HG02588 (cell line): ENCODE results near the gene MAPK8IP3.

Source experiments
- ATAC-seq: cut with Tn5 transposase; IDR thresholded peaks from one replicate; pipeline ENCODE4 v1.9.1; 2021; ENCODE audit warnings: mild to moderate bottlenecking, moderate library complexity; ENCODE audit not compliant: unreplicated experiment

MAPK8IP3 gene

GRCh38 chr16:1800701-1801100 lies 94.7 kb downstream of the MAPK8IP3 start:
- ATAC-seq = no peak

- no peak for ATAC-seq
Measured at GRCh38 chr16:1807626-1808025, 101.6 kb downstream of the MAPK8IP3 start.

DNA sequence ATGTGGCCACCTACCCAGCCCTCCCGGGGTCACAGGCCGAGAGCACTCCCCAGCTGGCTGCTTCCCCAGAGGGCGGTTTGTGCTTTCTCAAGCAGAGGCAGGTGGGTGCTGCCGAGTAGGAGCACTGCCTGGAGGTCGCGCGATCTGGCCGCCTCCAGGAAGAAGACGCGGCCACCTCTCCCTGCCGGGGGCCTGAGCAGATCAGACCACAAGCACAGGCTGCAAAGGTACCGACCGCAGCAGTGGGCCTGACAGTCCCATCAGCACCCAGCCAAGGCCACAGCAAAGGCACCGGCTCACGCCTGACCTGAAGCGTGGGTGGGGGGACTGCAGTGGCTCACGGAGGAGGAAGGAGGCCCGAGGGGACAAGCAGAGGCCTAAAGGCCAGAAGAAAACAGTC lies 102.7 kb downstream of the MAPK8IP3 start:
- no peak for ATAC-seq

- ATAC-seq = no peak
Measured at GRCh38 chr16:1809281-1809801, 103.3 kb downstream of the MAPK8IP3 start.

DNA sequence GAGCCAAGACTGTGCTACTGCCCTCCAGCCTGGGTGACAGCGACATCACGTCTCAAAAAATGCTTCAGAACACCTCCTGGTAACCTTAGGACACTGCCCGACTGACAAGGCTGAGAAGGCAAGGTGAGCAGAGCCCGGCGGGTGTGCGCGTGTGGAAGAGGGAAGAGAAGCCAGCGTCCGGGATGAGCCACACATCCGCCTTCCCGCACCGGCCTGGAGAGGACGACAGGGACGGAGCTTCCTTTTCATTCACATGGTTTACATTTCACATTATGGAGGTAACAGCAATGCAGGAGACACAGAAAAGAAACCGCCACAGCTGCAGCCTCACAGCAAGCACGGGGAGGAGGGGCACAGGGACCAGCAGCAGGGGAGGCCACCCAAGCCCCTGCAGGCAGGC lies 104.1 kb downstream of the MAPK8IP3 start:
- no peak for ATAC-seq

DNA sequence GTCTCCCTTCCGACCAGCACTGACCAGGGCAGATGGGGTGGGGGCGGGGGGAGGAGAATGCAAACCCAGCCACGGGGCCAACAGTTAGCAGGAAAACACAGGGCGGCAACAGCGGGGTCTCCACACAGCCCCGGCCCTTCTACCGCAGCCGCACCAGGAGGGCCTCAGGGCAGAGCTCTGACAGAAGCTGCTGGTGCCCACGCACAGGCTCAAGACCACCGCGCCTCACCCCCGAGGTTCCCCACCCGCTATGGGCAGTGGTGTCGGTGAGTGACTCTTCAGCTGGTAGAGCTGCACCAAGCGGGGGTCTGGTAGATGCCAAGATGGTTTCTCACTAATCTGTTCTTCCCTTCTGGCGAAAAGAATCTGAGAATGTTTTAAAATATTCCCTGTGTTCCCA lies 104.5 kb downstream of the MAPK8IP3 start:
- no peak for ATAC-seq

DNA sequence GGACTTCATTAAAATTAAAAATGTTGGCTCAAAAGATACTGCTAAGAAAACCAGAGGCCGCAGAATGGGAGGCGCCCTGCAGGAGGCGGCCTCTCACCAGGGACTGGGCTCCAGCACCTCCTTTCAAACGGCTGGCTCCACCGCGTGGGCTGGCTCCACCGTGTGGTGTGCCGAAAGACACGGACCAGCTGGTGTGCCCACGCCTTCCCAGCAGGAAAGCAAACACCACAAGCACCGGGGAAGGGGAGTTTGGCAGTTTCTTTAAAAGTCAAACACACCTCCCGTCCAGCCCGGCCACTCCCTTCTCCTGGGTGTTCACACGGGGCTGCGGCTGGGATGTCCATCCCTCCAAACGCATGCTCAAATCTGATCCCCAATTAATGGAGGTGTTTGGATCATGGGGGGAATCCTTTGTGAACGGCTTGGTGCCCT lies 106.8 kb downstream of the MAPK8IP3 start:
- ATAC-seq = no peak

DNA sequence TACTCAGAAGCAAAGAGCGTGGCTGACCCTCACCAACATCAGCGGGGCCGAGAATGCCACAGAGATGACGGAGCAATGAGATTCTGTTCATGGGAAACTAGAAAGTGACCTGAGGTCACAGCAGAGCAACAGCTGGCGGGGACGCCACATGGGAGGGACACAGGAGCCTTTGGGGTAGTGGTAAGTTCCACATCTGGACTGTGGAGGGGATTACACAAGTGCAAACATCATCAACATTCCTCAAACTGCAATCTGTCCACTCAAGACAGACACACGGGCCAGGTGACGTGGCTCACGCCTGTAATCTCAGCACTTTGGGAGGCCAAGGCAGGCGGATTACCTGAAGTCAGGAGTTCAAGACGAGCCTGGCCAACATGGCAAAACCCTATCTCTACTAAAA lies 109.5 kb downstream of the MAPK8IP3 start:
- no peak for ATAC-seq

- no peak for ATAC-seq
Measured at GRCh38 chr16:1816396-1817275, 110.6 kb downstream of the MAPK8IP3 start.

DNA sequence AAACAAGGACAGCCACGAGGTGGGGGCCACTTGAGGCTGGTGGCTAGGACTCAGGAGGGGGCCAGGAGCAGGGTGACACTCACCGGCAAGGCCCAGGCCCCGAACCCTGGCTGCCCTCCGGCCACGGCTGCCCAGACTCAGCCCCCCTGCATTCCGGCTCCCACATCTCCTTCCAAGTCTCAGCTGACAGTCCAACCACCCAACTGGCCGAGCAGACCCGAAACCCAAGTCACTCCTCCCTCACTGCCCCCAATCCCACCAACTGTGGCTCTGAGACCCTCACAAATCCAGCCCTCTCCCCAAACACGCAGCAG lies 111.2 kb downstream of the MAPK8IP3 start:
- no peak for ATAC-seq

GRCh38 chr16:1817716-1818115 lies 111.7 kb downstream of the MAPK8IP3 start:
- no peak for ATAC-seq

GRCh38 chr16:1818204-1818872 lies 112.3 kb downstream of the MAPK8IP3 start:
- no peak for ATAC-seq

GRCh38 chr16:1818873-1819525 lies 113.0 kb downstream of the MAPK8IP3 start:
- no peak for ATAC-seq

GRCh38 chr16:1819611-1820010 lies 113.6 kb downstream of the MAPK8IP3 start:
- ATAC-seq = no peak
